A549 (cell line): ENCODE data around the gene TTR. TPM values are rescaled to one million over a fixed set of nuclear protein-coding genes. Genes with fewer than 3 reads are reported as not detected.

Experiments
- ATAC-seq, 2 experiments: fragments of 200-7000 bp in 1 of 2; fragments of >200 bp in 1 of 2; cut with Nextera tagmentation in 1 of 2; cut with Tn5 transposase in 1 of 2; 3 replicates each; pipeline versions ENCODE4 v1.8.0 to v1.9.1; 2018 to 2020; ENCODE audit warnings: mild to moderate bottlenecking in 1 of 2, moderate library complexity in 1 of 2
- CTCF ChIA-PET: fragments of 300-600 bp; sonication (Branson Sonifier 250); formaldehyde crosslinking; extraction: SDS; loops from one replicate; lab custom pipeline; 2021; ENCODE audit warnings: antibody characterized with exemption, inconsistent platforms; lab: Yijun Ruan, JAX
- POLR2A ChIA-PET: fragments of 350-600 bp; formaldehyde crosslinking; extraction: SDS; loops from one replicate; lab custom pipeline; 2021; ENCODE audit warnings: antibody characterized with exemption, inconsistent platforms; lab: Yijun Ruan, JAX
- DNase-seq, 2 experiments: peaks; one replicate each; pipeline versions ENCODE4 v3.0.0 to v3.0.0-alpha.2; 2011 to 2016; ENCODE audit warnings: low read depth in 1 of 2, low spot score in 1 of 2
- FAIRE-seq: peaks from 2 replicates; lab custom pipeline; 2011; peaks lifted over from hg19 to GRCh38; lab: Jason Lieb, UNC
- H3K27ac ChIP-seq, 2 experiments: fragments of >200 bp; sonication (Bioruptor Twin); formaldehyde crosslinking; 3 replicates each; pipeline ENCODE4 v1.5.1; 2016 to 2017
- H3K4me1 ChIP-seq: fragments of >200 bp; sonication (Bioruptor Twin); formaldehyde crosslinking; 3 replicates; pipeline ENCODE4 v1.6.1; 2016
- H3K4me2 ChIP-seq: fragments of >200 bp; sonication (Bioruptor Twin); formaldehyde crosslinking; 3 replicates; pipeline ENCODE4 v1.6.1; 2016
- H3K4me3 ChIP-seq: fragments of >200 bp; sonication (Bioruptor Twin); formaldehyde crosslinking; 3 replicates; pipeline ENCODE4 v1.5.1; 2016
- H3K9me3 ChIP-seq: fragments of >200 bp; sonication (Bioruptor Twin); formaldehyde crosslinking; 3 replicates; pipeline ENCODE4 v1.6.1; 2016
- BHLHE40 ChIP-seq: IDR thresholded peaks from 2 replicates; pipeline ENCODE4 v1.6.1; 2012; ENCODE audit warnings: low read depth, low read length, inconsistent platforms
- CBX8 ChIP-seq: fragments of 200-600 bp; sonication (generic); IDR thresholded peaks from 2 replicates; pipeline ENCODE4 v1.6.1; 2016
- CEBPB ChIP-seq, 2 experiments: fragments of >200 bp in 1 of 2; sonication (Bioruptor Twin) in 1 of 2; formaldehyde crosslinking in 1 of 2; IDR thresholded peaks; 2 replicates each; pipeline ENCODE4 v1.6.1; 2012 to 2016
- CHD4 ChIP-seq: fragments of 200-600 bp; sonication (generic); IDR thresholded peaks from 2 replicates; pipeline ENCODE4 v1.6.1; 2016; ENCODE audit warnings: antibody characterized with exemption, mild to moderate bottlenecking, borderline replicate concordance
- EHF ChIP-seq: fragments of 250-450 bp; sonication (Bioruptor Pico); IDR thresholded peaks from 2 replicates; pipeline ENCODE4 v1.5.0; 2020; ENCODE audit warnings: mild to moderate bottlenecking
- HEYL ChIP-seq: fragments of 250-450 bp; sonication (Bioruptor Pico); IDR thresholded peaks from 2 replicates; pipeline ENCODE4 v1.8.0; 2021; ENCODE audit warnings: mild to moderate bottlenecking, moderate library complexity
- JUNB ChIP-seq: fragments of >200 bp; sonication (Bioruptor Twin); formaldehyde crosslinking; IDR thresholded peaks from 2 replicates; pipeline ENCODE4 v1.6.1; 2016
- MAFK ChIP-seq: fragments of 450-650 bp; IDR thresholded peaks from 2 replicates; pipeline ENCODE4 v1.6.1; 2014; ENCODE audit not compliant: partially characterized antibody
- NFE2L2 ChIP-seq: fragments of 150-350 bp; conservative IDR thresholded peaks from 2 replicates; pipeline ENCODE4 v1.6.1; 2014; ENCODE audit warnings: low read length
- NR3C1 ChIP-seq: fragments of >200 bp; sonication (Bioruptor Twin); formaldehyde crosslinking; IDR thresholded peaks from 3 replicates; pipeline ENCODE4 v1.6.1; 2017
- PHF8 ChIP-seq: fragments of 200-600 bp; sonication (generic); IDR thresholded peaks from 2 replicates; pipeline ENCODE4 v1.6.1; 2016; ENCODE audit warnings: low read depth, mild to moderate bottlenecking, antibody characterized with exemption, moderate library complexity, borderline replicate concordance
- RFX5 ChIP-seq: fragments of 450-650 bp; IDR thresholded peaks from 2 replicates; pipeline ENCODE4 v1.7.1; 2014; ENCODE audit warnings: antibody characterized with exemption, mild to moderate bottlenecking, moderate library complexity
- SMC3 ChIP-seq: fragments of >200 bp; sonication (Bioruptor Twin); formaldehyde crosslinking; IDR thresholded peaks from 3 replicates; pipeline ENCODE4 v1.6.1; 2018; ENCODE audit warnings: inconsistent platforms
- SREBF2 ChIP-seq: fragments of 450-650 bp; IDR thresholded peaks from 2 replicates; pipeline ENCODE4 v1.6.1; 2014; ENCODE audit warnings: mild to moderate bottlenecking, moderate library complexity
- ZNF302 ChIP-seq: fragments of 250-450 bp; sonication (Bioruptor Pico); IDR thresholded peaks from 2 replicates; pipeline ENCODE4 v1.9.0; 2021; ENCODE audit warnings: inconsistent platforms, mild to moderate bottlenecking, moderate library complexity
- WGBS: methylation state at CpG from one replicate; pipeline ENCODE4 v1.1.6; 2017; ENCODE audit errors: missing lambda C conversion rate; 5-methylcytosine and 5-hydroxymethylcytosine counted together
- polyA plus RNA-seq, 4 experiments: library from polyadenylated mRNA; depleted of rRNA in 3 of 4; stranded (reverse); fragments of >200 nt; fragmentation: RNase III in 1 of 4; extraction: RNeasy Plus Mini Kit Qiagen cat#74134 plus additional on column Dnase treatment in 1 of 4; gene quantifications; 2 replicates in 3 of 4; 3 replicates in 1 of 4; pipeline ENCODE4 v1.2.3, GENCODE V29; 2011 to 2017
- TF ChIP-seq, protein P1 (sequence below): fragments of >200 bp; sonication (Bioruptor Twin); formaldehyde crosslinking; IDR thresholded peaks from 3 replicates; pipeline ENCODE4 v1.6.1; 2016
- TF ChIP-seq, protein P2 (sequence below): fragments of 200-600 bp; sonication (generic); IDR thresholded peaks from 2 replicates; pipeline ENCODE4 v1.6.1; 2016; ENCODE audit warnings: antibody characterized with exemption, mild to moderate bottlenecking, moderate library complexity
- TF ChIP-seq, protein P3 (sequence below): IDR thresholded peaks from 2 replicates; pipeline ENCODE4 v1.6.1; 2012; ENCODE audit warnings: low read depth, borderline replicate concordance
- TF ChIP-seq, protein P4 (sequence below): IDR thresholded peaks from 2 replicates; pipeline ENCODE4 v1.6.1; 2012

Gene TTR
- polyA plus RNA-seq, 2 of the 4 experiments (the other 2 are of a cell fraction), result 0.18 to 0.28 TPM

DNA sequence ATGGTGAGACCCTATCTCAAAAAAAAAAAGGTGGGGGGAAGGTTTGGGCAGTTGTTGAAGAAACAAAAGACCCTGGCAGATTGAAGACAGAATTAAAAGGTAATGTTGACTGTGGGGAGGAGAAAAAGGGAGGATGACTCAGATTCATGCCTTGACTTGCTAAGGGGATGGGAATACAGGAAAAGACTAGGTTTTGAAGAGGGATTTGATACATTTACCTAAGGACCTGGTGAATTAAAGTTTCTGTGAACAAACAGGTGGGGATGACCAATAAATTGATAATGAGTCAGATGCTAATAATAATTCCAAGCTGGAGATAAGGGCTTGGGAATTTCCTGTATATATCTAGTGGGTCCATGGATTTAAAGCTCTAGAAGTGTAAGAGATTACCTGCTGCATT lies 27.6 kb downstream of the TTR start:
- ATAC-seq (no peak), DNase-seq (no peak), FAIRE-seq (no peak)
- Histone ChIP-seq H3K4me2 (no peak overlapping the region), H3K27ac (no peak overlapping the region), H3K4me1 (no peaks in the 10 kb centered on the region), H3K9me3 (no peaks in the 10 kb centered on the region), H3K4me3 (no peak overlapping the region)
- TF ChIP-seq MAFK (no peak), SREBF2 (no peak), RFX5 (no peak), BHLHE40 (no peak)
- TF ChIP-seq, protein P1, sequence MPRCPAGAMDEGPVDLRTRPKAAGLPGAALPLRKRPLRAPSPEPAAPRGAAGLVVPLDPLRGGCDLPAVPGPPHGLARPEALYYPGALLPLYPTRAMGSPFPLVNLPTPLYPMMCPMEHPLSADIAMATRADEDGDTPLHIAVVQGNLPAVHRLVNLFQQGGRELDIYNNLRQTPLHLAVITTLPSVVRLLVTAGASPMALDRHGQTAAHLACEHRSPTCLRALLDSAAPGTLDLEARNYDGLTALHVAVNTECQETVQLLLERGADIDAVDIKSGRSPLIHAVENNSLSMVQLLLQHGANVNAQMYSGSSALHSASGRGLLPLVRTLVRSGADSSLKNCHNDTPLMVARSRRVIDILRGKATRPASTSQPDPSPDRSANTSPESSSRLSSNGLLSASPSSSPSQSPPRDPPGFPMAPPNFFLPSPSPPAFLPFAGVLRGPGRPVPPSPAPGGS, result no peak
- TF ChIP-seq, protein P2, sequence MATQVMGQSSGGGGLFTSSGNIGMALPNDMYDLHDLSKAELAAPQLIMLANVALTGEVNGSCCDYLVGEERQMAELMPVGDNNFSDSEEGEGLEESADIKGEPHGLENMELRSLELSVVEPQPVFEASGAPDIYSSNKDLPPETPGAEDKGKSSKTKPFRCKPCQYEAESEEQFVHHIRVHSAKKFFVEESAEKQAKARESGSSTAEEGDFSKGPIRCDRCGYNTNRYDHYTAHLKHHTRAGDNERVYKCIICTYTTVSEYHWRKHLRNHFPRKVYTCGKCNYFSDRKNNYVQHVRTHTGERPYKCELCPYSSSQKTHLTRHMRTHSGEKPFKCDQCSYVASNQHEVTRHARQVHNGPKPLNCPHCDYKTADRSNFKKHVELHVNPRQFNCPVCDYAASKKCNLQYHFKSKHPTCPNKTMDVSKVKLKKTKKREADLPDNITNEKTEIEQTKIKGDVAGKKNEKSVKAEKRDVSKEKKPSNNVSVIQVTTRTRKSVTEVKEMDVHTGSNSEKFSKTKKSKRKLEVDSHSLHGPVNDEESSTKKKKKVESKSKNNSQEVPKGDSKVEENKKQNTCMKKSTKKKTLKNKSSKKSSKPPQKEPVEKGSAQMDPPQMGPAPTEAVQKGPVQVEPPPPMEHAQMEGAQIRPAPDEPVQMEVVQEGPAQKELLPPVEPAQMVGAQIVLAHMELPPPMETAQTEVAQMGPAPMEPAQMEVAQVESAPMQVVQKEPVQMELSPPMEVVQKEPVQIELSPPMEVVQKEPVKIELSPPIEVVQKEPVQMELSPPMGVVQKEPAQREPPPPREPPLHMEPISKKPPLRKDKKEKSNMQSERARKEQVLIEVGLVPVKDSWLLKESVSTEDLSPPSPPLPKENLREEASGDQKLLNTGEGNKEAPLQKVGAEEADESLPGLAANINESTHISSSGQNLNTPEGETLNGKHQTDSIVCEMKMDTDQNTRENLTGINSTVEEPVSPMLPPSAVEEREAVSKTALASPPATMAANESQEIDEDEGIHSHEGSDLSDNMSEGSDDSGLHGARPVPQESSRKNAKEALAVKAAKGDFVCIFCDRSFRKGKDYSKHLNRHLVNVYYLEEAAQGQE, result no peak
- TF ChIP-seq, protein P3, sequence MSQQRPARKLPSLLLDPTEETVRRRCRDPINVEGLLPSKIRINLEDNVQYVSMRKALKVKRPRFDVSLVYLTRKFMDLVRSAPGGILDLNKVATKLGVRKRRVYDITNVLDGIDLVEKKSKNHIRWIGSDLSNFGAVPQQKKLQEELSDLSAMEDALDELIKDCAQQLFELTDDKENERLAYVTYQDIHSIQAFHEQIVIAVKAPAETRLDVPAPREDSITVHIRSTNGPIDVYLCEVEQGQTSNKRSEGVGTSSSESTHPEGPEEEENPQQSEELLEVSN, result no peak
- POLR2A ChIA-PET, result no interaction called here
- CTCF ChIA-PET, result no interaction called here

DNA sequence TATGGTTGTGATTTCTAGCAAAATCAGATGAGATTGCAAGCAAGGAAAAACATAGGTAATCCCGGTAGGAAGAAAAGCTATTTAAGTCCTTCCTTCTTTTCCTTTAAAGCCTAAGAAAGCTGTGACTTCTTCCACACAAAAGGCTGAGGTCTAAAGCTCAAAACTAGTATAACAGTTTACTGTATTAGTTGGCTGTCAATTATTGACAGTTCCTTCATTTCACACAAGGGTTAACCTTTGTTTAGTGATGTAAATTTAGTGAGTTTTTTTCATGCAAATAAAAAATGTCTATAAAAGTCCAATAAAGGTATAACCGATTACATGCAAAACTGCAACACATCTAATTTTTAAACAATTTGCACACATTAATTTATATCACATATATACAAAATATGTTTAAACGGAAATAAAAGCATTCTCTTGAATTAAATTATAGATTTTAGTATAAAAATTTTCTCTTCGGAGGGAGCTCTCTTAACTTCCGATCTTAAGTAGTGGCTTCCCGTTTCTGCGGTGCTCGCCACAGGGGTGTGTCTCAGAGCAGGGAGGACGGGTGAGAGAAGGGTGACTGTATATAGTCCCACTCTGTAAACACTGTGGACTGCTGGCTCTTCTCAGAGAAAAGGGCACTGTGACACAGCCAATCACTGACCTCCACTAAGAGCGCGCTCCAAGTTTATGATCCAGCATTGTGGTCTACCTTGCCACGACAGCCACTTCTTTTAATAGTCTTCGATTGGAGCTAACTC lies 33.4 kb downstream of the TTR start:
- no peaks in the 10 kb centered on the region for H3K4me1 ChIP-seq
- no peak for DNase-seq
- H3K9me3 ChIP-seq, result no peaks in the 10 kb centered on the region
- 93% methylated on average over 13 of the region's 13 CpGs for WGBS
- TF ChIP-seq ZNF302 (no peak), CHD4 (no peak), HEYL (CRISPR knock-in tag) (no peak), EHF (CRISPR knock-in tag) (no peak), SREBF2 (no peak), NR3C1 (no peak)
- POLR2A ChIA-PET, result no interaction called here
- no peak overlapping the region for H3K27ac ChIP-seq
- CTCF ChIA-PET, result no interaction called here
- H3K4me3 ChIP-seq, result no peak overlapping the region
- no peak for ATAC-seq
- H3K4me2 ChIP-seq, result no peak overlapping the region
- no peak for FAIRE-seq

DNA sequence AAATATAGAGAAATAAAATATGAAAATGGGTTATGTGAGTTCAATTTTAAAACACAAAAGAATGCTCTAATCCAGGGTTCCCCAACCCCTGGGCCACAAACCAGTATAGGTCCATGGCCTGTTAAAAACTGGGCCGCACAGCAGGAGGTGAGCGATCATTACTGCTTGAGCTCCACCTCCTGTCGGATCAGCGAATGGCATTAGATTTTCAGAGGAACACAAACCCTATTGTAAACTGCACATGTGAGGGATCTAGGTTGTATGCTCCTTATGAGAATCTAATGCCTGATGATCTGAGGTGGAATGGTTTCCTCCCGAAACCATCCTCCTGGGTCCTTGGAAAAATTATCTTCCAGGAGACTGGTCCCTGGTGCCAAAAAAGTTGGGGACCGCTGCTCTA lies 34.7 kb downstream of the TTR start:
- no peak for FAIRE-seq
- ChIA-PET CTCF (no interaction called here), POLR2A (no interaction called here)
- no peak for TF ChIP-seq CBX8
- TF ChIP-seq, protein P4, sequence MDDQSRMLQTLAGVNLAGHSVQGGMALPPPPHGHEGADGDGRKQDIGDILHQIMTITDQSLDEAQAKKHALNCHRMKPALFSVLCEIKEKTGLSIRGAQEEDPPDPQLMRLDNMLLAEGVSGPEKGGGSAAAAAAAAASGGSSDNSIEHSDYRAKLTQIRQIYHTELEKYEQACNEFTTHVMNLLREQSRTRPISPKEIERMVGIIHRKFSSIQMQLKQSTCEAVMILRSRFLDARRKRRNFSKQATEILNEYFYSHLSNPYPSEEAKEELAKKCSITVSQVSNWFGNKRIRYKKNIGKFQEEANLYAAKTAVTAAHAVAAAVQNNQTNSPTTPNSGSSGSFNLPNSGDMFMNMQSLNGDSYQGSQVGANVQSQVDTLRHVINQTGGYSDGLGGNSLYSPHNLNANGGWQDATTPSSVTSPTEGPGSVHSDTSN, result no peak
- TF ChIP-seq PHF8, result no peak
- TF ChIP-seq JUNB, result no peak
- TF ChIP-seq CEBPB (IDR thresholded peaks at IDR 0.05), result no peak
- no peak for TF ChIP-seq NR3C1
- TF ChIP-seq SMC3, result no peak
- TF ChIP-seq, protein P2, result no peak
- TF ChIP-seq NFE2L2, result no peak
- WGBS, result 88% methylated on average over 6 of the region's 6 CpGs
- Histone ChIP-seq H3K4me1 (no peaks in the 10 kb centered on the region), H3K4me2 (no peak overlapping the region), H3K27ac (no peak overlapping the region), H3K9me3 (no peaks in the 10 kb centered on the region), H3K4me3 (no peak overlapping the region)
- ATAC-seq, result no peak
- DNase-seq, result no peak
